ENCODE results near the gene C4orf50.

The C4orf50 gene

DNA sequence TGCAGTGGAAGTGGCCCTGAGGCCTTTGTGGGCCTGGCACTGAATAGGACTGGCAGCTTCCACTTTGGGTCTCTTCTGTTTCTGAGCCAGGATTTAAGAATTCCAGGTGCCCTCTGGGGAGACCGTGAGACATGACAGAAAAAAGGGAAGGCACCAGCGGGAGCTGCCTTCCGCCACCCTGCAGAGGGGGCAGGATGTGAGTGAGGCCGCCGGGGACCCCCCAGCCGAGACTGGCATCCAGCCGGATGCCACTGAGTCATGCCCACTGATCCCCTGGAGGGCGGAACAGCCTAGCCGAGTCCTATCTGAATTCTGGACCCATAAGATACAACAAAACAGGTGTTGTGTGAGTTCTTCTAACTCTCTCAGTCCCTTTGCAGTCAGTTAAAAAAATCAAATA is 41.3 kb downstream of the C4orf50 start:
- no peaks in the 10 kb centered on the region for H4K20me1 ChIP-seq (ENCODE audit: insufficient read depth, low read length, poor library complexity, severe bottlenecking)
- H3K36me3 ChIP-seq (ENCODE audit: insufficient read depth, low read length) = no peaks in the 10 kb centered on the region
- no peaks in the 10 kb centered on the region for H3K79me2 ChIP-seq (ENCODE audit: insufficient read depth, low read length)
- H3F3A ChIP-seq (ENCODE audit: low read depth) = no peaks in the 10 kb centered on the region
- no peaks in the 10 kb centered on the region for H3K9me2 ChIP-seq (replicated peaks; ENCODE audit: low read depth, low read length)
- H3K9ac ChIP-seq (ENCODE audit: low read depth, low read length, poor library complexity, severe bottlenecking) = no peak overlapping the region
- TF ChIP-seq EZH2phosphoT487 (IDR thresholded peaks at IDR 0.05; ENCODE audit: borderline replicate concordance) = no peak
- TF ChIP-seq, protein P1, sequence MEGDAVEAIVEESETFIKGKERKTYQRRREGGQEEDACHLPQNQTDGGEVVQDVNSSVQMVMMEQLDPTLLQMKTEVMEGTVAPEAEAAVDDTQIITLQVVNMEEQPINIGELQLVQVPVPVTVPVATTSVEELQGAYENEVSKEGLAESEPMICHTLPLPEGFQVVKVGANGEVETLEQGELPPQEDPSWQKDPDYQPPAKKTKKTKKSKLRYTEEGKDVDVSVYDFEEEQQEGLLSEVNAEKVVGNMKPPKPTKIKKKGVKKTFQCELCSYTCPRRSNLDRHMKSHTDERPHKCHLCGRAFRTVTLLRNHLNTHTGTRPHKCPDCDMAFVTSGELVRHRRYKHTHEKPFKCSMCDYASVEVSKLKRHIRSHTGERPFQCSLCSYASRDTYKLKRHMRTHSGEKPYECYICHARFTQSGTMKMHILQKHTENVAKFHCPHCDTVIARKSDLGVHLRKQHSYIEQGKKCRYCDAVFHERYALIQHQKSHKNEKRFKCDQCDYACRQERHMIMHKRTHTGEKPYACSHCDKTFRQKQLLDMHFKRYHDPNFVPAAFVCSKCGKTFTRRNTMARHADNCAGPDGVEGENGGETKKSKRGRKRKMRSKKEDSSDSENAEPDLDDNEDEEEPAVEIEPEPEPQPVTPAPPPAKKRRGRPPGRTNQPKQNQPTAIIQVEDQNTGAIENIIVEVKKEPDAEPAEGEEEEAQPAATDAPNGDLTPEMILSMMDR (conservative IDR thresholded peaks at IDR 0.05; ENCODE audit: low read length) = no peak
- no peaks in the 10 kb centered on the region for H3K4me1 ChIP-seq (ENCODE audit: insufficient read depth, low read length, poor library complexity, severe bottlenecking)
- H3K9me3 ChIP-seq (ENCODE audit: insufficient read depth, low read depth, low read length) = no peaks in the 10 kb centered on the region
- H2AFZ ChIP-seq (ENCODE audit: low read length) = no peak overlapping the region
- H3K4me3 ChIP-seq (ENCODE audit: low read length, poor library complexity, severe bottlenecking) = no peak overlapping the region
- no peaks in the 10 kb centered on the region for H3K27me3 ChIP-seq (ENCODE audit: insufficient read depth, low read length, poor library complexity, severe bottlenecking)
- no peak overlapping the region for H3K4me2 ChIP-seq (ENCODE audit: low read depth, low read length, poor library complexity, severe bottlenecking)

DNA sequence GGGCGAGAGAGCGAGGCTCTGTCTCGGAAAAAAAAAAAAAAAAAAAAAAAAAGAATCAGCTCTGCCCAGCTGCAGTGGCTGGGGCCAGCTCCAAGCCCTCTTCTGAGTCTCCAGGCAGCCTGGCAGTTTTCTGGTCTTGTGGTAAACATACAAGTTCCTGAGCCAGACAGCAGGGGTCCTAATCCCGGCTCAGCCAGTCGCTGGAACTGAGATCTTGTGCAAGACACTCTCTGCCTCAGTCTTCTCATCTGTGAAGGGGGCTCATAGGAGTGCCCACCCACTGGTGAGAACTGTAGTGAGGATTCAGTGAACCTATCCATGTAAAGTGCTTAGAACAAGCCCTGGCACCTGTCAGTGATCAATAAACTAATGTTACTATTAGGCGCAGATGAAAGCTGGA is 41.8 kb downstream of the C4orf50 start:
- H3F3A ChIP-seq (ENCODE audit: low read depth) = no peaks in the 10 kb centered on the region
- H3K36me3 ChIP-seq (ENCODE audit: insufficient read depth, low read length) = no peaks in the 10 kb centered on the region

DNA sequence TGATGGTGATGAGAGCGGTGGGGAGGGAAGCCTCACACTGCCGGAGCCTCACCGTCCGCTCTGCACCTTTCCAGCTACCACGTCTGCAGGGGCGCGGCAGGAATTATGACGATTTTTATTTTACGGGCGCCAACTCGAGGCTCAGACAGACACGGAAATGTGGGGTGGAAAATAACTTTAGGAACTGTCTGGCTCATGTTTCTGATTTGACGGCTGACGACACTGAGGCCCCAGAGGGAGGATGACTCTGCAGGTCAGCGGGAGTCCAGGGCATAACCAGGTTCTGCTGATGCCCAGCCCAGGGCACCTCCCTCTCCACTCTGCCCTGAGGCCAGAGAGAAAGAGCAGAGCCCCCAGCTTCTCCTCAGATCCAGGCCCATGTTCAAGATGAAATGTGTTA is 43.9 kb downstream of the C4orf50 start:
- Histone ChIP-seq H3K4me1 (ENCODE audit: insufficient read depth, low read length, poor library complexity, severe bottlenecking) (no peaks in the 10 kb centered on the region), H3K4me3 (ENCODE audit: low read length, poor library complexity, severe bottlenecking) (no peak overlapping the region), H3K9me3 (ENCODE audit: insufficient read depth, low read depth, low read length) (no peaks in the 10 kb centered on the region; the same call in 1 of the 2 replicates), H3K4me2 (ENCODE audit: low read depth, low read length, poor library complexity, severe bottlenecking) (no peak overlapping the region), H3K9me2 (replicated peaks; ENCODE audit: low read depth, low read length) (no peaks in the 10 kb centered on the region), H3K36me3 (ENCODE audit: insufficient read depth, low read length) (no peaks in the 10 kb centered on the region), H3K9ac (ENCODE audit: low read depth, low read length, poor library complexity, severe bottlenecking) (no peak overlapping the region), H3K79me2 (ENCODE audit: insufficient read depth, low read length) (no peaks in the 10 kb centered on the region), H2AFZ (ENCODE audit: low read length) (no peak overlapping the region), H3F3A (ENCODE audit: low read depth) (no peaks in the 10 kb centered on the region), H4K20me1 (ENCODE audit: insufficient read depth, low read length, poor library complexity, severe bottlenecking) (no peaks in the 10 kb centered on the region), H3K27me3 (ENCODE audit: insufficient read depth, low read length, poor library complexity, severe bottlenecking) (no peaks in the 10 kb centered on the region)
- no peak for TF ChIP-seq EZH2phosphoT487 (IDR thresholded peaks at IDR 0.05; ENCODE audit: borderline replicate concordance)
- TF ChIP-seq, protein P1 (conservative IDR thresholded peaks at IDR 0.05; ENCODE audit: low read length) = no peak

More for the DNA sequence above, 41.8 kb downstream of the C4orf50 start:
- Histone ChIP-seq H3K9me3 (ENCODE audit: insufficient read depth, low read depth, low read length) (no peaks in the 10 kb centered on the region), H3K4me3 (ENCODE audit: low read length, poor library complexity, severe bottlenecking) (no peak overlapping the region), H3K27me3 (ENCODE audit: insufficient read depth, low read length, poor library complexity, severe bottlenecking) (no peaks in the 10 kb centered on the region), H3K4me1 (ENCODE audit: insufficient read depth, low read length, poor library complexity, severe bottlenecking) (no peaks in the 10 kb centered on the region), H4K20me1 (ENCODE audit: insufficient read depth, low read length, poor library complexity, severe bottlenecking) (no peaks in the 10 kb centered on the region), H3K9me2 (replicated peaks; ENCODE audit: low read depth, low read length) (no peaks in the 10 kb centered on the region), H2AFZ (ENCODE audit: low read length) (no peak overlapping the region), H3K9ac (ENCODE audit: low read depth, low read length, poor library complexity, severe bottlenecking) (no peak overlapping the region), H3K4me2 (ENCODE audit: low read depth, low read length, poor library complexity, severe bottlenecking) (no peak overlapping the region), H3K79me2 (ENCODE audit: insufficient read depth, low read length) (no peaks in the 10 kb centered on the region)
- TF ChIP-seq, protein P1 (conservative IDR thresholded peaks at IDR 0.05; ENCODE audit: low read length) = no peak
- TF ChIP-seq EZH2phosphoT487 (IDR thresholded peaks at IDR 0.05; ENCODE audit: borderline replicate concordance) = no peak

Measured in Loucy (cell line).